ENCODE measurements around the gene NDUFS2.

DNA sequence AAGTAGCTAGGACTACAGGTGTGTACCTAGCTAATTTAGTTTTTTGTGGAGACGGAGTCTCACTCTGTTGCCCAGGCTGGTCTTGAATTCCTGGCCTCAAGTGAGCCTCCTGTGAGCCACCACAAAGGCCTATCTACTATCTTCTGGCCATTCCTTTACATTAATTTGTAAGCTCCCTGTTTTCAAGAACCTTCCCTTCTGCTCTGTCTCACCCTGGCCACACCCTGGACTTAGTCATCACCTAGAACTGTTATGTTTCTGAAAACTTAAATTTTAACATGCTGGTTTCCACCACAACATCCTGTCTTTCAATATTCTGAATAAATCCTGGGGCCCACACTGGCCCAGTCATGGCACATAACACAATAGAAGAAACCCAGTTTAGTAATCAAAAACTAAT lies 20.0 kb upstream of the NDUFS2 start:
- TF ChIP-seq, protein P1, sequence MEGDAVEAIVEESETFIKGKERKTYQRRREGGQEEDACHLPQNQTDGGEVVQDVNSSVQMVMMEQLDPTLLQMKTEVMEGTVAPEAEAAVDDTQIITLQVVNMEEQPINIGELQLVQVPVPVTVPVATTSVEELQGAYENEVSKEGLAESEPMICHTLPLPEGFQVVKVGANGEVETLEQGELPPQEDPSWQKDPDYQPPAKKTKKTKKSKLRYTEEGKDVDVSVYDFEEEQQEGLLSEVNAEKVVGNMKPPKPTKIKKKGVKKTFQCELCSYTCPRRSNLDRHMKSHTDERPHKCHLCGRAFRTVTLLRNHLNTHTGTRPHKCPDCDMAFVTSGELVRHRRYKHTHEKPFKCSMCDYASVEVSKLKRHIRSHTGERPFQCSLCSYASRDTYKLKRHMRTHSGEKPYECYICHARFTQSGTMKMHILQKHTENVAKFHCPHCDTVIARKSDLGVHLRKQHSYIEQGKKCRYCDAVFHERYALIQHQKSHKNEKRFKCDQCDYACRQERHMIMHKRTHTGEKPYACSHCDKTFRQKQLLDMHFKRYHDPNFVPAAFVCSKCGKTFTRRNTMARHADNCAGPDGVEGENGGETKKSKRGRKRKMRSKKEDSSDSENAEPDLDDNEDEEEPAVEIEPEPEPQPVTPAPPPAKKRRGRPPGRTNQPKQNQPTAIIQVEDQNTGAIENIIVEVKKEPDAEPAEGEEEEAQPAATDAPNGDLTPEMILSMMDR (conservative IDR thresholded peaks at IDR 0.05; ENCODE audit: low read depth, low read length), result no peak
- no peak for TF ChIP-seq EZH2 (IDR thresholded peaks at IDR 0.05; ENCODE audit: borderline replicate concordance, low read depth, low read length, poor library complexity, severe bottlenecking)

Data from A673 (cell line).